Fibroblast of lung (primary cell): ENCODE measurements around the gene SUZ12.
"Not testable (repeated sequence)": the region's sequence is repeated elsewhere in the genome, so short reads cannot be mapped to it uniquely, and the experiment has no call there.

Experiments
- EZH2 ChIP-seq: IDR thresholded peaks from 2 replicates; pipeline ENCODE4 v1.5.1; 2012; ENCODE audit warnings: low read length, control low read depth, mild to moderate bottlenecking; ENCODE audit errors: missing control alignments
- TF ChIP-seq, protein P1 (sequence below), 2 donors: IDR thresholded peaks in 1 of 2; conservative IDR thresholded peaks in 1 of 2; 1 replicate in 1 of 2; 2 replicates in 1 of 2; pipeline ENCODE4 v1.5.1; 2011 to 2012; ENCODE audit warnings: low read length in 2 of 2, control low read depth in 1 of 2, inconsistent platforms in 1 of 2, low read depth in 1 of 2, mild to moderate bottlenecking in 1 of 2

DNA sequence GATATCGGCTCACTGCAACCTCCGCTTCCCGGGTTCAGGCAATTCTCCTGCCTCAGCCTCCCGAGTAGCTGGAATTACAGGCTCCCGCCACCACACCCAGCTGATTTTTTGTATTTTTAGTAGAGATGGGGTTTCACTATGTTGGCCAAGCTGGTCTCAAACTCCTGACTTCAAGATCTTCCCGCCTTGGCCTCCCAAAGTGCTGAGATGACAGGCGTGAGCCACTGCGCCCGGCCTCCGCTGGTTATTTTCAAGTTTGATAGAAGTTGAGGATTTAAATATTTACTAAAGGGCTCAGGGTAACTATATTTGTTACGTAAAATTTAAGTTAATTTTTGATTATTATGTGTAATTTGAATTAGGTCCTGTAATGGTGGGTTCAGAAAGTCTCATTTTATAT is 5.1 kb downstream of the SUZ12 start:
- TF ChIP-seq EZH2: not testable (repeated sequence)
- TF ChIP-seq, protein P1, sequence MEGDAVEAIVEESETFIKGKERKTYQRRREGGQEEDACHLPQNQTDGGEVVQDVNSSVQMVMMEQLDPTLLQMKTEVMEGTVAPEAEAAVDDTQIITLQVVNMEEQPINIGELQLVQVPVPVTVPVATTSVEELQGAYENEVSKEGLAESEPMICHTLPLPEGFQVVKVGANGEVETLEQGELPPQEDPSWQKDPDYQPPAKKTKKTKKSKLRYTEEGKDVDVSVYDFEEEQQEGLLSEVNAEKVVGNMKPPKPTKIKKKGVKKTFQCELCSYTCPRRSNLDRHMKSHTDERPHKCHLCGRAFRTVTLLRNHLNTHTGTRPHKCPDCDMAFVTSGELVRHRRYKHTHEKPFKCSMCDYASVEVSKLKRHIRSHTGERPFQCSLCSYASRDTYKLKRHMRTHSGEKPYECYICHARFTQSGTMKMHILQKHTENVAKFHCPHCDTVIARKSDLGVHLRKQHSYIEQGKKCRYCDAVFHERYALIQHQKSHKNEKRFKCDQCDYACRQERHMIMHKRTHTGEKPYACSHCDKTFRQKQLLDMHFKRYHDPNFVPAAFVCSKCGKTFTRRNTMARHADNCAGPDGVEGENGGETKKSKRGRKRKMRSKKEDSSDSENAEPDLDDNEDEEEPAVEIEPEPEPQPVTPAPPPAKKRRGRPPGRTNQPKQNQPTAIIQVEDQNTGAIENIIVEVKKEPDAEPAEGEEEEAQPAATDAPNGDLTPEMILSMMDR (conservative IDR thresholded peaks at IDR 0.05 in 1 of 2, IDR thresholded peaks at IDR 0.05 in 1 of 2; ENCODE audit: low read depth in 1 of 2, low read length in 2 of 2): not testable (repeated sequence)
